ENCODE measurements around the gene SORCS2. TPM values are rescaled to one million over a fixed set of nuclear protein-coding genes. Genes with fewer than 3 reads are reported as not detected.

Gene SORCS2
- total and polyA plus RNA-seq, 2 donors (not counting 1 experiment from before 2014, with no cell fraction given) = not detected

GRCh38 chr4:7183161-7183560 is 9.2 kb upstream of the SORCS2 start:
- ATAC-seq (ENCODE audit: low read depth) (no peak), DNase-seq (no peak)
- no peak for TF ChIP-seq EZH2 (IDR thresholded peaks at IDR 0.05; ENCODE audit: borderline replicate concordance, insufficient read depth, low read depth, low read length, poor library complexity, severe bottlenecking)
- no peak for TF ChIP-seq CTCF (IDR thresholded peaks at IDR 0.05)
- Histone ChIP-seq H3K4me2 (replicated peaks; ENCODE audit: low read depth, low read length, poor library complexity, severe bottlenecking) (no peak overlapping the region), H3K27me3 (replicated peaks in 1 of 4; ENCODE audit: control extremely low read depth in 1 of 4, control insufficient read depth in 3 of 4, insufficient read depth in 4 of 4, low read length in 3 of 4) (no peaks in the 10 kb centered on the region), H3K9ac (ENCODE audit: low read length) (no peak overlapping the region), H3K36me3 (replicated peaks in 1 of 2; ENCODE audit: control extremely low read depth in 1 of 2, control insufficient read depth in 1 of 2, extremely low read depth in 1 of 2, insufficient read depth in 2 of 2, low read length in 1 of 2) (no peaks in the 10 kb centered on the region), H3K4me1 (ENCODE audit: control insufficient read depth in 2 of 2, insufficient read depth in 2 of 2, low read length in 2 of 2) (no peaks in the 10 kb centered on the region), H3K27ac (ENCODE audit: low read length in 2 of 2) (no peak overlapping the region), H4K20me1 (ENCODE audit: control insufficient read depth, insufficient read depth, low read length, poor library complexity, severe bottlenecking) (no peaks in the 10 kb centered on the region), H3K4me3 (ENCODE audit: control extremely low read depth in 1 of 5, extremely low read depth in 1 of 5, insufficient read depth in 1 of 5, low read depth in 2 of 5, low read length in 4 of 5) (no peak overlapping the region), H2AFZ (ENCODE audit: insufficient read depth, low read depth, low read length, poor library complexity, severe bottlenecking) (no peak overlapping the region), H3K9me3 (ENCODE audit: control extremely low read depth in 1 of 3, control insufficient read depth in 2 of 3, insufficient read depth in 1 of 3, low read length in 2 of 3) (peaks cover 0 to 12% (median 6%) of the 10 kb centered on the region in 3 donors), H3K79me2 (ENCODE audit: control insufficient read depth, insufficient read depth, low read length) (no peaks in the 10 kb centered on the region)
- Mint-ChIP-seq H3K4me3 (no peak overlapping the region), H3K9me3 (ENCODE audit: insufficient read depth) (peaks cover 5% of the 10 kb centered on the region), H3K4me1 (no peaks in the 10 kb centered on the region), H3K27me3 (peaks cover 12% of the 10 kb centered on the region), H3K27ac (no peak overlapping the region)
- 32% methylated on average over 3 of the region's 4 CpGs for WGBS (ENCODE audit: insufficient coverage)
- intact Hi-C loops (cut with micrococcal nuclease) = no loop called here
- ChIA-PET POLR2A (no interaction called here), CTCF (no interaction called here)

- 73% methylated on average over 2 of the region's 7 CpGs for WGBS (ENCODE audit: insufficient coverage)
- Histone ChIP-seq H3K9ac (ENCODE audit: low read length) (no peak overlapping the region), H4K20me1 (ENCODE audit: control insufficient read depth, insufficient read depth, low read length, poor library complexity, severe bottlenecking) (no peaks in the 10 kb centered on the region), H3K9me3 (ENCODE audit: control extremely low read depth in 1 of 3, control insufficient read depth in 2 of 3, insufficient read depth in 1 of 3, low read length in 2 of 3) (peaks cover 0 to 11% (median 3%) of the 10 kb centered on the region in 3 donors), H3K4me1 (ENCODE audit: control insufficient read depth in 2 of 2, insufficient read depth in 2 of 2, low read length in 2 of 2) (no peaks in the 10 kb centered on the region), H3K27ac (ENCODE audit: low read length in 2 of 2) (no peak overlapping the region), H2AFZ (ENCODE audit: insufficient read depth, low read depth, low read length, poor library complexity, severe bottlenecking) (no peak overlapping the region), H3K4me3 (ENCODE audit: control extremely low read depth in 1 of 5, extremely low read depth in 1 of 5, insufficient read depth in 1 of 5, low read depth in 2 of 5, low read length in 4 of 5) (no peak overlapping the region), H3K79me2 (ENCODE audit: control insufficient read depth, insufficient read depth, low read length) (no peaks in the 10 kb centered on the region), H3K27me3 (replicated peaks in 1 of 4; ENCODE audit: control extremely low read depth in 1 of 4, control insufficient read depth in 3 of 4, insufficient read depth in 4 of 4, low read length in 3 of 4) (no peaks in the 10 kb centered on the region), H3K4me2 (replicated peaks; ENCODE audit: low read depth, low read length, poor library complexity, severe bottlenecking) (no peak overlapping the region), H3K36me3 (replicated peaks in 1 of 2; ENCODE audit: control extremely low read depth in 1 of 2, control insufficient read depth in 1 of 2, extremely low read depth in 1 of 2, insufficient read depth in 2 of 2, low read length in 1 of 2) (no peaks in the 10 kb centered on the region)
- no peak overlapping the region for H3K27ac Mint-ChIP-seq
- ATAC-seq (ENCODE audit: low read depth) = no peak
- no peak for DNase-seq
- no peak overlapping the region for H3K4me3 Mint-ChIP-seq
- H3K4me1 Mint-ChIP-seq = no peaks in the 10 kb centered on the region
- peaks cover 14% of the 10 kb centered on the region for H3K27me3 Mint-ChIP-seq
- intact Hi-C loops (cut with micrococcal nuclease) = no loop called here
- TF ChIP-seq CTCF (IDR thresholded peaks at IDR 0.05) (no peak), EZH2 (IDR thresholded peaks at IDR 0.05; ENCODE audit: borderline replicate concordance, insufficient read depth, low read depth, low read length, poor library complexity, severe bottlenecking) (no peak)
- H3K9me3 Mint-ChIP-seq (ENCODE audit: insufficient read depth) = peaks cover 5% of the 10 kb centered on the region
- CTCF ChIA-PET = no interaction called here
- POLR2A ChIA-PET = no interaction called here
Measured at GRCh38 chr4:7183780-7184460, 8.4 kb upstream of the SORCS2 start.
